Mesenchymal stem cell (in vitro differentiated cells and primary cell): Measurements from ENCODE around the gene EMC1.
A peak's percentile ranks its signal among the peaks of the same experiment; 100 is the strongest.
"Not testable (repeated sequence)": the region's sequence is repeated elsewhere in the genome, so short reads cannot be mapped to it uniquely, and the experiment has no call there.

ENCODE experiments used
- DNase-seq: peaks from one replicate; pipeline ENCODE4 v3.0.0-alpha.2; 2013
- H2AFZ ChIP-seq: one replicate; pipeline ENCODE4 v1.6.1; 2013; ENCODE audit warnings: low read depth, mild to moderate bottlenecking, control low read depth, inconsistent platforms, low read length, moderate library complexity
- H2AK5ac ChIP-seq: 2 replicates; pipeline ENCODE4 v1.6.1; 2013; ENCODE audit warnings: low read length, moderate library complexity, mild to moderate bottlenecking, inconsistent platforms; ENCODE audit not compliant: severe bottlenecking
- H2BK120ac ChIP-seq: one replicate; pipeline ENCODE4 v1.6.1; 2013; ENCODE audit warnings: low read depth, mild to moderate bottlenecking, inconsistent platforms, low read length, moderate library complexity
- H2BK12ac ChIP-seq, 2 experiments: one replicate each; pipeline ENCODE4 v1.6.1; 2013; ENCODE audit warnings: inconsistent platforms in 2 of 2, low read length in 2 of 2, mild to moderate bottlenecking in 2 of 2, moderate library complexity in 2 of 2, control low read depth in 1 of 2
- H2BK15ac ChIP-seq: one replicate; pipeline ENCODE4 v1.6.1; 2013; ENCODE audit warnings: mild to moderate bottlenecking, low read depth, inconsistent platforms; ENCODE audit not compliant: poor library complexity, severe bottlenecking
- H2BK5ac ChIP-seq: 2 replicates; pipeline ENCODE4 v1.6.1; 2013; ENCODE audit warnings: low read depth, mild to moderate bottlenecking, low read length, control low read depth, inconsistent platforms; ENCODE audit not compliant: poor library complexity, severe bottlenecking
- H3K14ac ChIP-seq, 2 experiments: one replicate each; pipeline ENCODE4 v1.6.1; 2013; ENCODE audit warnings: inconsistent platforms in 2 of 2, low read length in 2 of 2, control low read depth in 1 of 2, mild to moderate bottlenecking in 1 of 2, moderate library complexity in 1 of 2
- H3K18ac ChIP-seq, 2 experiments: one replicate each; pipeline ENCODE4 v1.6.1; 2013; ENCODE audit warnings: inconsistent platforms in 2 of 2, low read length in 2 of 2, control low read depth in 1 of 2, low read depth in 1 of 2, mild to moderate bottlenecking in 1 of 2
- H3K23ac ChIP-seq, 2 experiments: one replicate each; pipeline ENCODE4 v1.6.1; 2013; ENCODE audit warnings: inconsistent platforms in 2 of 2, low read length in 2 of 2, mild to moderate bottlenecking in 2 of 2, moderate library complexity in 2 of 2, control low read depth in 1 of 2
- H3K27ac ChIP-seq: 2 replicates; pipeline ENCODE4 v1.5.1; 2013; ENCODE audit warnings: mild to moderate bottlenecking, moderate library complexity, low read length, control low read depth, inconsistent platforms; ENCODE audit not compliant: poor library complexity, severe bottlenecking
- H3K27me3 ChIP-seq, 2 experiments: 2 replicates each; pipeline versions ENCODE4 v1.6.1 to v1.7.0; 2013; ENCODE audit warnings: low read length in 2 of 2, mild to moderate bottlenecking in 2 of 2, moderate library complexity in 2 of 2, control low read depth in 1 of 2, inconsistent platforms in 1 of 2; ENCODE audit not compliant: control insufficient read depth in 1 of 2, insufficient read depth in 1 of 2
- H3K36me3 ChIP-seq, 2 experiments: 2 replicates each; pipeline versions ENCODE4 v1.6.1 to v1.7.0; 2013; ENCODE audit warnings: low read length in 2 of 2, control low read depth in 1 of 2, inconsistent platforms in 1 of 2, low read depth in 1 of 2, mild to moderate bottlenecking in 1 of 2; ENCODE audit not compliant: insufficient read depth in 2 of 2, control insufficient read depth in 1 of 2
- H3K4ac ChIP-seq, 2 experiments: one replicate each; pipeline ENCODE4 v1.6.1; 2013; ENCODE audit warnings: inconsistent platforms in 2 of 2, low read length in 2 of 2, mild to moderate bottlenecking in 2 of 2, moderate library complexity in 2 of 2, control low read depth in 1 of 2, low read depth in 1 of 2
- H3K4me1 ChIP-seq: 2 replicates; pipeline ENCODE4 v1.6.1; 2013; ENCODE audit warnings: low read depth, low read length, control low read depth; ENCODE audit not compliant: control insufficient read depth, insufficient read depth
- H3K4me2 ChIP-seq: 2 replicates; pipeline ENCODE4 v1.6.1; 2013; ENCODE audit warnings: low read length, mild to moderate bottlenecking, inconsistent platforms; ENCODE audit not compliant: poor library complexity, severe bottlenecking
- H3K4me3 ChIP-seq, 2 experiments: 2 replicates each; pipeline versions ENCODE4 v1.5.1 to v1.7.0; 2013; ENCODE audit warnings: low read length in 2 of 2, mild to moderate bottlenecking in 2 of 2, control low read depth in 1 of 2, low read depth in 1 of 2; ENCODE audit not compliant: insufficient read depth in 1 of 2
- H3K79me1 ChIP-seq: replicated peaks from 2 replicates; pipeline ENCODE4 v1.6.1; 2013; ENCODE audit warnings: mild to moderate bottlenecking, control low read depth, low read length, inconsistent platforms; ENCODE audit not compliant: poor library complexity, severe bottlenecking
- H3K9ac ChIP-seq: 2 replicates; pipeline ENCODE4 v1.7.0; 2013; ENCODE audit warnings: mild to moderate bottlenecking, low read length, moderate library complexity
- H3K9me3 ChIP-seq: 2 replicates; pipeline ENCODE4 v1.7.0; 2013; ENCODE audit warnings: mild to moderate bottlenecking, low read length; ENCODE audit not compliant: control insufficient read depth
- H4K8ac ChIP-seq: one replicate; pipeline ENCODE4 v1.6.1; 2013; ENCODE audit warnings: inconsistent platforms, mild to moderate bottlenecking, low read length, moderate library complexity
- H4K91ac ChIP-seq: one replicate; pipeline ENCODE4 v1.6.1; 2013; ENCODE audit warnings: mild to moderate bottlenecking, low read length, inconsistent platforms
- WGBS: methylation state at CpG from one replicate; pipeline ENCODE4 v1.1.7; 2013; ENCODE audit warnings: mixed read lengths; 5-methylcytosine and 5-hydroxymethylcytosine counted together

EMC1 gene

GRCh38 chr1:19288324-19289241 lies 37.3 kb upstream of the EMC1 start, which contains the start of gene AKR7A3:
TSS of gene AKR7A3 (minus strand) at chr1:19288770. CDS start at chr1:19288709, 61 bp downstream.
- not testable (repeated sequence) for H3K27me3 ChIP-seq, H3K14ac ChIP-seq, H2AK5ac ChIP-seq, H2BK5ac ChIP-seq, H4K91ac ChIP-seq, H3K4ac ChIP-seq, H3K27ac ChIP-seq, H3K4me1 ChIP-seq, H2BK15ac ChIP-seq, H2BK12ac ChIP-seq, H2BK120ac ChIP-seq, H2AFZ ChIP-seq, H4K8ac ChIP-seq, H3K79me1 ChIP-seq
- 28% methylated on average over 64 of the region's 82 CpGs for WGBS
- Histone ChIP-seq H3K4me3 (peak within 1 kb of the TSS; percentile 44 to 75), H3K23ac (peak within 1 kb of the TSS in 1 of 2 experiments; percentile 14), H3K36me3 (peaks cover 4 to 25% of the 10 kb centered on the region in 2 experiments), H3K4me2 (peak within 1 kb of the TSS; percentile 48), H3K9ac (peak within 1 kb of the TSS; percentile 48), H3K18ac (peak within 1 kb of the TSS in 1 of 2 experiments; percentile 21), H3K9me3 (peaks cover 15% of the 10 kb centered on the region)
- peak; percentile 22 for DNase-seq

GRCh38 chr1:19287436-19288185 lies 36.3 kb upstream of the EMC1 start:
- no peak for DNase-seq
- Histone ChIP-seq H4K8ac (no peak overlapping the region), H3K4me2 (no peak overlapping the region), H3K4ac (no peak overlapping the region), H4K91ac (no peak overlapping the region), H3K18ac (no peak overlapping the region), H3K79me1 (no peaks in the 10 kb centered on the region), H2BK120ac (no peak overlapping the region), H2AK5ac (no peak overlapping the region), H2BK15ac (no peak overlapping the region), H2BK5ac (no peak overlapping the region), H3K4me1 (peaks cover 8% of the 10 kb centered on the region), H3K27me3 (no peaks in the 10 kb centered on the region), H2AFZ (no peak overlapping the region), H3K27ac (no peak overlapping the region), H3K9ac (no peak overlapping the region), H3K36me3 (peaks cover 4 to 25% of the 10 kb centered on the region in 2 experiments), H2BK12ac (no peak overlapping the region), H3K4me3 (no peak overlapping the region), H3K14ac (no peak overlapping the region), H3K23ac (no peak overlapping the region), H3K9me3 (peaks cover 11% of the 10 kb centered on the region)
- 91% methylated on average over 13 of the region's 13 CpGs for WGBS

GRCh38 chr1:19285807-19286206 lies 34.5 kb upstream of the EMC1 start:
- H3K14ac ChIP-seq, H3K18ac ChIP-seq, H3K4ac ChIP-seq, H2AFZ ChIP-seq, H3K9me3 ChIP-seq, H3K4me1 ChIP-seq, H4K8ac ChIP-seq, H3K4me3 ChIP-seq, H2BK15ac ChIP-seq, DNase-seq, H3K9ac ChIP-seq, H3K27me3 ChIP-seq, H2BK5ac ChIP-seq, H2BK120ac ChIP-seq, H3K79me1 ChIP-seq, H4K91ac ChIP-seq, H3K23ac ChIP-seq, H3K27ac ChIP-seq, H2BK12ac ChIP-seq, H2AK5ac ChIP-seq, H3K4me2 ChIP-seq: not testable (repeated sequence)
- 67% methylated on average over 3 of the region's 3 CpGs for WGBS
- H3K36me3 ChIP-seq, result peaks cover 4 to 21% of the 10 kb centered on the region in 2 experiments

- not testable (repeated sequence) for H3K9me3 ChIP-seq, H3K4me2 ChIP-seq, H2BK5ac ChIP-seq, H4K91ac ChIP-seq, H3K27ac ChIP-seq, H3K79me1 ChIP-seq, H2AFZ ChIP-seq, H4K8ac ChIP-seq, H3K4me3 ChIP-seq, DNase-seq, H3K4me1 ChIP-seq, H3K4ac ChIP-seq, H2BK15ac ChIP-seq, H3K27me3 ChIP-seq, H3K14ac ChIP-seq, H3K9ac ChIP-seq, H2BK12ac ChIP-seq, H3K23ac ChIP-seq, H3K18ac ChIP-seq, H2AK5ac ChIP-seq, H2BK120ac ChIP-seq
- peaks cover 4 to 21% of the 10 kb centered on the region in 2 experiments for H3K36me3 ChIP-seq
- WGBS, result 91% methylated on average over 3 of the region's 3 CpGs
Observed at GRCh38 chr1:19285366-19285765, 34.0 kb upstream of the EMC1 start.
